A673 (cell line): Measurements from ENCODE around the gene TMEM158. TPM values are rescaled to one million over a fixed set of nuclear protein-coding genes. Genes with fewer than 3 reads are reported as not detected.

Experiments used
- BruUV-seq: library from RNA; stranded (reverse); fragments of 400-500 nt; replicated peaks from 2 replicates; lab custom pipeline; 2021; lab: Mats Ljungman, UMichigan
- CTCF ChIA-PET: fragments of 300-600 bp; sonication (Branson Sonifier 250); formaldehyde crosslinking; loops from one replicate; lab custom pipeline; 2022; ENCODE audit warnings: antibody characterized with exemption; lab: Charles Lee
- POLR2A ChIA-PET: fragments of 300-600 bp; sonication (Branson Sonifier 250); formaldehyde crosslinking; loops from one replicate; lab custom pipeline; 2022; ENCODE audit warnings: antibody characterized with exemption; ENCODE audit not compliant: low non-redundant PET; lab: Charles Lee
- DNase-seq: peaks from one replicate; pipeline ENCODE4 v3.0.0-alpha.2; 2015; ENCODE audit warnings: low spot score
- H3K27ac ChIP-seq: fragments of 200-600 bp; sonication (generic); 2 replicates; pipeline ENCODE4 v1.5.1; 2016; ENCODE audit warnings: mixed run types, low read depth, mild to moderate bottlenecking, mixed read lengths, antibody characterized with exemption, low read length; ENCODE audit not compliant: poor library complexity, severe bottlenecking
- H3K27me3 ChIP-seq: fragments of 200-600 bp; sonication (generic); replicated peaks from 2 replicates; pipeline ENCODE4 v1.6.1; 2017; ENCODE audit warnings: mixed run types, low read depth, mild to moderate bottlenecking, mixed read lengths, antibody characterized with exemption, low read length; ENCODE audit not compliant: insufficient read depth, poor library complexity
- H3K36me3 ChIP-seq: fragments of 200-600 bp; sonication (generic); 2 replicates; pipeline ENCODE4 v1.6.1; 2016; ENCODE audit warnings: mixed run types, mild to moderate bottlenecking, mixed read lengths, antibody characterized with exemption, low read length; ENCODE audit not compliant: insufficient read depth, poor library complexity, severe bottlenecking
- H3K4me1 ChIP-seq: fragments of 200-600 bp; sonication (generic); 2 replicates; pipeline ENCODE4 v1.6.1; 2017; ENCODE audit warnings: mixed run types, mild to moderate bottlenecking, mixed read lengths, antibody characterized with exemption, low read length; ENCODE audit not compliant: insufficient read depth, poor library complexity, severe bottlenecking
- H3K4me3 ChIP-seq: fragments of 200-600 bp; sonication (generic); 2 replicates; pipeline ENCODE4 v1.5.1; 2016; ENCODE audit warnings: low read depth, mixed run types, mild to moderate bottlenecking, mixed read lengths, low read length; ENCODE audit not compliant: poor library complexity, severe bottlenecking
- H3K9me3 ChIP-seq: fragments of 200-600 bp; sonication (generic); 2 replicates; pipeline ENCODE4 v1.6.1; 2016; ENCODE audit warnings: mixed run types, low read depth, mild to moderate bottlenecking, mixed read lengths, antibody characterized with exemption, low read length; ENCODE audit not compliant: poor library complexity, severe bottlenecking
- CTCF ChIP-seq: fragments of 300-800, 200-600 bp; sonication (generic); conservative IDR thresholded peaks from 2 replicates; pipeline ENCODE4 v1.5.1; 2017; ENCODE audit warnings: low read depth, mild to moderate bottlenecking, antibody characterized with exemption, low read length, moderate library complexity, mixed read lengths
- EZH2 ChIP-seq: fragments of 200-600 bp; sonication (generic); IDR thresholded peaks from 2 replicates; pipeline ENCODE4 v1.6.1; 2017; ENCODE audit warnings: borderline replicate concordance, low read depth, mild to moderate bottlenecking, mixed read lengths, antibody characterized with exemption, low read length; ENCODE audit not compliant: poor library complexity, severe bottlenecking
- intact Hi-C: fragments of 100-400 bp; cut with micrococcal nuclease; formaldehyde crosslinking; loops from one replicate; pipeline ENCODE4 v1.10.0; 2022; ENCODE audit not compliant: unreplicated experiment
- total RNA-seq: library from RNA; stranded (reverse); gene quantifications from 2 replicates; pipeline ENCODE4 v1.2.3, GENCODE V29; 2021

Gene TMEM158
- total RNA-seq, 1 experiment from 2014 or later = 6.1 TPM

- Histone ChIP-seq H3K27me3 (no peaks in the 10 kb centered on the region), H3K4me1 (no peaks in the 10 kb centered on the region), H3K36me3 (no peaks in the 10 kb centered on the region), H3K4me3 (no peak overlapping the region), H3K9me3 (no peaks in the 10 kb centered on the region), H3K27ac (no peak overlapping the region)
- POLR2A ChIA-PET = no interaction called here
- no peak for DNase-seq
- BruUV-seq = no TSS peak
- CTCF ChIA-PET = interaction anchor here (0.6 kb wide), 1 partner anchor 204 kb away, joined by 5 read pairs; no protein-coding TSS in a partner anchor
- intact Hi-C loops = no loop called here
- TF ChIP-seq CTCF = no peak
- TF ChIP-seq EZH2 = no peak
Measured at GRCh38 chr3:45198264-45199260, 27.5 kb downstream of the TMEM158 start.

- Histone ChIP-seq H3K9me3 (no peaks in the 10 kb centered on the region), H3K27ac (no peak overlapping the region), H3K4me1 (no peaks in the 10 kb centered on the region), H3K36me3 (no peaks in the 10 kb centered on the region), H3K4me3 (no peak overlapping the region), H3K27me3 (no peaks in the 10 kb centered on the region)
- no peak for TF ChIP-seq CTCF
- no peak for TF ChIP-seq EZH2
- CTCF ChIA-PET = no interaction called here
- intact Hi-C loops = no loop called here
- POLR2A ChIA-PET = no interaction called here
- no TSS peak for BruUV-seq
- DNase-seq = no peak
Measured at GRCh38 chr3:45194791-45195190, 31.3 kb downstream of the TMEM158 start.

GRCh38 chr3:45191924-45192417, 34.1 kb downstream of the TMEM158 start:
- BruUV-seq = no TSS peak
- CTCF ChIA-PET = no interaction called here

More at GRCh38 chr3:45191924-45192417, 34.1 kb downstream of the TMEM158 start:
- no peaks in the 10 kb centered on the region for H3K36me3 ChIP-seq
- H3K4me1 ChIP-seq = peaks cover 6% of the 10 kb centered on the region
- H3K4me3 ChIP-seq = no peak overlapping the region
- H3K9me3 ChIP-seq = no peaks in the 10 kb centered on the region
- TF ChIP-seq CTCF (no peak), EZH2 (no peak)
- no peaks in the 10 kb centered on the region for H3K27me3 ChIP-seq
- DNase-seq = no peak
- POLR2A ChIA-PET = no interaction called here
- intact Hi-C loops = no loop called here
- H3K27ac ChIP-seq = no peak overlapping the region
